Left renal pelvis (tissue), 4 donors: Measurements from ENCODE around the gene SFPQ. TPM values are rescaled to one million over a fixed set of nuclear protein-coding genes. Genes with fewer than 3 reads are reported as not detected.
A peak's percentile ranks its signal among the peaks of the same experiment; 100 is the strongest.
"Not testable (repeated sequence)": the region's sequence is repeated elsewhere in the genome, so short reads cannot be mapped to it uniquely, and the experiment has no call there.

ENCODE experiments used
- DNase-seq, 4 donors: peaks; one replicate each; pipeline ENCODE4 v3.0.0-alpha.2; 2013; ENCODE audit warnings: low read depth in 4 of 4, low spot score in 3 of 4
- polyA plus RNA-seq, 4 donors: library from polyadenylated mRNA; unstranded; fragments of 120-200 nt; gene quantifications; one replicate each; pipeline ENCODE4 v1.2.1, GENCODE V29; 2013; ENCODE audit not compliant: insufficient read length in 4 of 4

Gene SFPQ, protein sequence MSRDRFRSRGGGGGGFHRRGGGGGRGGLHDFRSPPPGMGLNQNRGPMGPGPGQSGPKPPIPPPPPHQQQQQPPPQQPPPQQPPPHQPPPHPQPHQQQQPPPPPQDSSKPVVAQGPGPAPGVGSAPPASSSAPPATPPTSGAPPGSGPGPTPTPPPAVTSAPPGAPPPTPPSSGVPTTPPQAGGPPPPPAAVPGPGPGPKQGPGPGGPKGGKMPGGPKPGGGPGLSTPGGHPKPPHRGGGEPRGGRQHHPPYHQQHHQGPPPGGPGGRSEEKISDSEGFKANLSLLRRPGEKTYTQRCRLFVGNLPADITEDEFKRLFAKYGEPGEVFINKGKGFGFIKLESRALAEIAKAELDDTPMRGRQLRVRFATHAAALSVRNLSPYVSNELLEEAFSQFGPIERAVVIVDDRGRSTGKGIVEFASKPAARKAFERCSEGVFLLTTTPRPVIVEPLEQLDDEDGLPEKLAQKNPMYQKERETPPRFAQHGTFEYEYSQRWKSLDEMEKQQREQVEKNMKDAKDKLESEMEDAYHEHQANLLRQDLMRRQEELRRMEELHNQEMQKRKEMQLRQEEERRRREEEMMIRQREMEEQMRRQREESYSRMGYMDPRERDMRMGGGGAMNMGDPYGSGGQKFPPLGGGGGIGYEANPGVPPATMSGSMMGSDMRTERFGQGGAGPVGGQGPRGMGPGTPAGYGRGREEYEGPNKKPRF
- 100 to 1,000 TPM; 530 to 904 (median 708) TPM for polyA plus RNA-seq

DNA sequence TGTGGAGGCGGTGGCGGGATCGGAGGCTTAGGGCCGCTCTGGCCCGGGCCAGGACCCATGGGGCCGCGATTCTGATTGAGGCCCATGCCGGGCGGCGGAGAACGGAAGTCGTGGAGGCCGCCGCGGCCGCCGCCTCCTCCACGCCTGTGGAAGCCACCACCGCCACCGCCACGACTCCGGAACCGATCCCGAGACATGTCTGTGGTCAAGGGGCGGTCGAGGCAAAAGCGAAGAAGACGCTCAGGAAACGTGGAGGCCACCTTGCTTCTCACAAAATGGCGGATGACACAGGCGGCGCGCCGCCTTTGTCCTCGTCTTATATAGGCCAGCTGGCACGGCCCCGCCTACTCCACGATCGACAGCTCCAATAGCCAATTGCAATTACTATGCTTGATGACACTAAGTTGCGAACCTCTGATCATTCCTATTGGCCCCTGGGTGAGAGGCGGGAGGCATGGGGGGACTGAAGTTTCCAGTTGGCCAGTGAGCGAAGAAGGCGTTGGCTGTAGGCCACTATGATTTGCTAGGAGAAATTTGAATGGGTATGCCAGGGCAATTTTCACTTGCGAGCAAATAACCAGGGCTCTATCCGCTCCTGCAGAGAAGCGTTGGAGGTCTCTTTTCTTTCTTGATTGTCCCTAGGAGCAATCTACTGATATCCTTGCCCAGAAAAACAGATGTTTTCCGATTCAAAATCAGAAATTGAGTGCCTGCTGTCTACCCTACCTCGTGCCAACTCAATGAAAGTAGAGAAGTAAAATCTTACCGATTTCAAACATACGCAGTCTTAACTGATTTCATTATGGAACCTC, at the start of gene SFPQ:
SFPQ (minus strand) TSS at position 293 of the 812 bp plus-strand sequence; CDS start at position 197, 96 bp downstream.
- DNase-seq: peak; percentile 95 to 97 (median 97)

DNA sequence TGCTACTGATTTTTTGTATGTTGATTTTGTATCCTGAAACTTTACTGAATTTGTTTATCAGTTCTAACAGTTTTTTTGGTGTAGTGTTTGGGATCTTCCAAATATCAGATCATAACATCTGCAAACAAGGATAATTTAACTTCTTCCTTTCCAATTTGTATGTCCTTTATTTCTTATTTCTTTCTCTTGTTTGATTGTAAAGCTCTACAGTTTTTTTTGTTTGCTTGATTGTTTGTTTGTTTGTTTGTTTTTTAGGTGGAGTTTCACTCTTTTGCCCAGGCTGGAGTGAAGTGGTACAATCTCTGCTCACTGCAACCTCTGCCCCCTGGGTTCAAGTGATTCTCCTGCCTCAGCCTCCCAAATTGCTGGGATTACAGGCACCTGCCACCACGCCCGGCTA, 43.8 kb upstream of the SFPQ start:
- DNase-seq: not testable (repeated sequence)

DNA sequence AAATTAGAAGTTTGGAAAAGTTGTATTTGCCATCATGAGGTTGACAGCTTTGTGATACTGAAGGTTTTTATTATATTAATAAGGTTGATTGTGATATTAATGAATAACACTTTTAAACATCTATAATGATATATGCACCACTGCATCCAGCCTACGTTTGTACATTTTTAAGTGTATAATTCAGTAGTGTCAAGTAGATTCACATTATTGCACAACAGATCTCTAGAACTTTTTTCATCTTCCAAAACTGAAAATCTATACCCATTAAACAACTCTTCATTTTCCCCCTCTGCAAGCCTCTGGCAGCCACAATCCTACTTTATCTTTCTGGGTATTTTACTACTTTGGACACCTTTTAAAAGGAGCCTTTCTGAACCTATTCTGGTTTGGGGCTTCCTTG, 38.3 kb upstream of the SFPQ start:
- DNase-seq: no peak

DNA sequence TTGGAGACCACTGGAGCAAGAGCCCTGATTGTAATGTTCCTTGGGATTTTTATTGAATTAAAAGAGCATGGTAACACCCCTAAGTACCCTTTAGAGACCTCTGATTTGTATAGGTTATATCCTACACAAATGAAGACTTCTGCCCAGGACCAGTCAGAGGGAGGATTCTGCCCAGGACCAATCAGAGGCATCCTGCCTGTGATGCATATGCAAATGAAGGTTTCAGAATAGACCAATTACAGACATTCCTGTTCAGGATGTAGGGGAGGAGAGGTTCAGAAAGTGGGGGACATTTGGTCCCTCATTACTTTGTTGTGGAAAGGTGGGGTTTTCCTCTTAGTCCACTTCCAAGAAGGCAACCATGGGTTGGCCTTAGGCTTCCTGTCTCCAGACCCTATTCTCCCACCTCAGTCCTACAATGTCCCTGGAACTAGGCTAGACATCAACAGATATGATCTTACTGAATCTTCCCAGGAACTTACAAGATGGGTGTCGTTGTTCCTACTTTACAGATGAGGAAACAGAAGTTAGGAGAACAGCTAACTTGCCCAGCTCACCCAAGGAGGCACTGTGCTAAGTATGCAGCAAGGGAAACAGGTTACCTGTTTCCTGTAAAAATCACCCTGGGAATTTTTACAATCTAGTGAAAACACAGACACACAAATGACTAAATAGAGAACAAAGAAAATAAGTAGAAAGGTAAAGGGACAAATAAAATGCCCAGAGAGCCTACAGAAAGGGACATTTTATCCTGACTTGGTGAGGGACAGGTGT, 36.8 kb upstream of the SFPQ start:
- no peak for DNase-seq

DNA sequence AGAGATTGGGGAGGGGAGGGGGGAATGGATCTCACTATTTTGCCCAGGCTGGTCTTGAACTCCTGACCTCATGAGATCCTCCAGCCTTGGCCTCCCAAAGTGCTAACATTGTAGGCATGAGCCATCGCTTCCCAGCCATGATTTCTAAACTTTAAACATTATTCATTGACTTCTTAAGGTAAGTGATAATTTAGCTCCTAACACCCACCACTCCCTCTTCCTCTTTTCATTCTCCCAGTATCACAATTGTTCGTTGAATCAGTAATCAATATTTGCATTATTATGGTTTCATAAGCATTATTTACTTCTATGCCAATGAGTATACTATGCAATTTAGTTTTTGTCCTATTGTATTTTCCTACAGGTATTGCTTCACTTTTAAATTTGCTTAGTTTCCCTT, 33.6 kb upstream of the SFPQ start:
- no peak for DNase-seq

DNA sequence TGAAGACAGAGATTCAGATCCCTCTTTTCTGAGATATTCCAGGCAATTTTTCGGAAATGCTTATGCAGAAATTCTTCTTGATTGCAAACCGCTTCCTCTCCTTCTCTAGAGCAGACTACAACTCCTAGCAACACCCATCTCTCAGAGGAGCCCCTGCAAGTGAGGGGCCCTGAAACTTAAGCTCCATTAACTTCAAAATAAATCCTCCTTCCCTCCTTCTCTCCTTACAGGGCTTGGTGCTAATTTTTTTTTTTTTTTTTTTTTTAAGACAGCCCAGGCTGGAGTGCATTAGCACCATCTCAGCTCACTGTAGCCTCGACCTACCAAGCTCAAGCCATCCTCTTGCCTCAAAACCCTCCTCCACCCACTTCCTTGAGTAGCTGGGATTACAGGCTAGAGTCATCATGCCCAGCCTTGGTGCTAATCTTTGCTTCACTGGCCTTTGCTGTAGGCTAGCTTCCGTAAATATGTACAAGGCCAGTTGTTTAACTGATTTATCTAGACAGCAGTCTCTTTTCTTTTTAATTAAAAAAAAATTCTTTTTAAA, 30.2 kb upstream of the SFPQ start:
- DNase-seq: no peak

DNA sequence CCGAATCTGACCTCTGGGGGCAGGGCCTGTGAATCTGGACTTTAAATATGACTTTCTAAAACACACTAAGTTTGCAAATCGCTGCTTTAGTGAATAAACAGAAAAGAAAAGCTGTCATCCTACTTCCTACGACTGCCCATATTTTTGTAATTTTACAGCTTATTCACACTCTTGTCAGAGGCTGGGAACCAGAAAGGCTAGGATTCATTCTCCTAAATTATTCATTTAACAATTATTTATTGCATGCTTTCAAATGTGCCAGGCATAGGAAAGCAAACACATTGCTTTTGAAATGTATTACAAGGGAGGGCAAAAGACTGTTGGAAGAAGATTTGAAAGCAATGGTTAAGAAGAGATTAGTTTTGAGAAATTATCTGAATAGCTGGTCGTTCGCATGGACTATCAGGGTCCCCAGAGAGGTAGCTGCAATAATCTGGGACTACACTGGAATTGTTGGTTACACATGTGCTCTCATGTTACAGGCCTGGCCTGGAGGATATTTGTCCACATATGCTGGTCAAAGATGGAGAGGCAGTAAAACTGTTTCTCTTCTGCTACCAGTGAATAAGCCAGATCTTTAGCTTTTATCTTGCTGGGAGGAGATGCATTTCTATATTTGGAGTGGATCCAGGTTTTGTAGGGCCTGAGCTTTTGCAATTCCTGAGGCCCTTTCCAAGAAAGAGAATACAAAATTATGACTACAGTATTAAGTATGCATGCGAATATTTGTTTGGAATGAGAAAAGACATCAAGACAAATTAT, 29.6 kb upstream of the SFPQ start:
- no peak for DNase-seq

DNA sequence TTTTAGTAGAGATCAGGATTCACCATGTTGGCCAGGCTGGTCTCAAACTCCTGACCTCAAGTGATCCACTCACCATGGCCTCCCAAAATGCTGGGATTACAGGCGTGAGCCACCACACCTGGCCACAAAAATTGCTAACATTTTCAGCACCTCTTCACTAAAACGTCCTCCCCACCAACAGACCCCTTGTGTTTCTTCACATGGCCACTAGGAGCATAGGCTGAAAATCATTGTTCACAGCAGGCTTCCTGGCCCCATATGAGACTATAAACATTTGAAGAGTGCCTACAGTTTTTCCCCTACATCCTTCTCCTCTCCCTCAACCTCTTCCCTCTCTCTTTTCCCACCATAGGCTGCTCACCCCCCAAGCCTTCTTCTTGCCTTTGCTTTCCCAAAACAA, 28.0 kb upstream of the SFPQ start:
- DNase-seq: no peak

DNA sequence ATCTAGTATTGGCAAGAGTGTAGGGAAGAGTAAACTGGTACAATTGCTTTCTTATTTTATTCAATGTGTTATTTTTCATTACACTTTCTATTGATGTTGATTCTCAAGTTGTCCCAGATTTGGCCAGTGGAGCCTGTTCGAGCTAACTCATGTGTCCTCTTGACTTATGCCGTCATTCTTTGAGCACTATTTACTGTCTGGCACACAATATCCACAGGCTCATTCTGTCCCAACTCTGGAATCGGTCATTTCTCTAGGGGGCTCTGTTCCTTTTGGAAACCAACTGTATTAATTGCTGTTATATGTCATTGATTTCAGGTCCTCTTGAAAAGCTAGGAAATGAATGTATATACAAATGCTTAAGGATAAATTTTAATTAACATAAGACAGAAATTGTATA, 22.4 kb upstream of the SFPQ start:
- no peak for DNase-seq

DNA sequence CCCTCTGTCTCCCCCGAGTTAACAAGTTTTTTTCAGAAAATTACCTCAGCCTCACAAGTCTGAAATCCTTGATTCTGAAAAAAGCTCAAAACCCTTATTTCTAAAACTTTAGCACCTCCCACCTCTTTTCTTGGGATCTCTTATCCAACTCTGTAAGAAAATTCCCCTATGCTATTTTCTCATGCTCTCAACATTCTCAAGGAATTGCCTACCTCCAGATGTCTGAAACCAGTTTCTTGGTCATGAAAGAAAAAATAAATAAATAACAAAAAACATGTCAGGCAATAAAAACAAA, 18.1 kb upstream of the SFPQ start:
- DNase-seq: no peak

DNA sequence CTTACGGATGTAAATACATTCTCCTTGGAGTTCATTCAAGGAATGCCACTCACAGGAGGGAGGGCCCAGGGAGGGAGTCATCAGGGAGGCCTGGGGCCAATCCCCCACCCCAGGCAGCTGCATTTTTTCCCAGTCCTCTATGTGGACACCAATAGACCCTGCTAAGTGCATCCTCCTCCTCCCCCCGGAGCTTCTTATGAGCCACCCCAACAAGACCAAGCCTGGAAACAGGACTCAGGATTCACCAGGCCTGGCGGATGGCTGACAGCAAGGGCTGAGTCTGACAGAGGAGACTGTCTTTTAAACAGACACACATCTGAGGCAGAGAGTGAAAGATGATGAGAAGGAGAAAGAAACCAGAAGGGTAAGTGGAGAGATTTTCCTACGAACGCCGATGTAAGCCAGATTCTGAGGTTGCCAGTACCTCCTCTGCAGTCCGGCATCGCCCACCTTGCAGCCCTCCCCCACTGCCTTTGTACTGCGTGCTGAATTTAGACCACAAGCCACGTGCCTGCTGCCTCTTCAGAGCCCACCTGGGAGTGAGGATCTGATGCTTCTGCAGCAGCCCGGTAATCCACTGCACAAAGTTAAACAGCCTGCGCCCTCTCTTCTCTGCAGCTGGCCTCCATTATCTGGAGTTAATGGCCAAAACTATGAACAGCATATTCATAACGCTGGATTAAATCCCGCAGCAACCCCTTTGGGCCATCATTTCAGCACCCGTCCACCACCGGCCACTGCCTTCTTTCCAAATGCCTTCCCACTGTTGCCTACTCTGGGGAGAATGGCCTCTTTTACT, 17.6 kb upstream of the SFPQ start:
- no peak for DNase-seq

DNA sequence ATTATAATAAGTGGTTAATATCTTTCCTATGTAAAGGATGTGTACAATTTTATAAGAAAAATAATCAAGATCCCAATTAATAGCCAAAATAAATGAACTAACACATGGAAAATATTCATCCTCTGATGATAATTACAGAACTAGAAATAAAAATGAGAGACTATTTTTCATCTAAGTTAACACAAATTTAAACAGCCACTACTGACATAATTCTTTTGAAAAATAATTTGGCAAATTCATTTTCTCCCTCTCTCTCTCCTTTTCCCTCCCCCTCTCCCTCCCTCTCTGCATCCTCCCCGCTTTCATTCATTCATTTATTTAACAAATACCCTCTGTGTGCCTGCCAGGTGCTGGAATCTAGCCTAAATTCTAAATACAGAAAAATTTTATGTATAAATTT, 10.3 kb upstream of the SFPQ start:
- DNase-seq: no peak

DNA sequence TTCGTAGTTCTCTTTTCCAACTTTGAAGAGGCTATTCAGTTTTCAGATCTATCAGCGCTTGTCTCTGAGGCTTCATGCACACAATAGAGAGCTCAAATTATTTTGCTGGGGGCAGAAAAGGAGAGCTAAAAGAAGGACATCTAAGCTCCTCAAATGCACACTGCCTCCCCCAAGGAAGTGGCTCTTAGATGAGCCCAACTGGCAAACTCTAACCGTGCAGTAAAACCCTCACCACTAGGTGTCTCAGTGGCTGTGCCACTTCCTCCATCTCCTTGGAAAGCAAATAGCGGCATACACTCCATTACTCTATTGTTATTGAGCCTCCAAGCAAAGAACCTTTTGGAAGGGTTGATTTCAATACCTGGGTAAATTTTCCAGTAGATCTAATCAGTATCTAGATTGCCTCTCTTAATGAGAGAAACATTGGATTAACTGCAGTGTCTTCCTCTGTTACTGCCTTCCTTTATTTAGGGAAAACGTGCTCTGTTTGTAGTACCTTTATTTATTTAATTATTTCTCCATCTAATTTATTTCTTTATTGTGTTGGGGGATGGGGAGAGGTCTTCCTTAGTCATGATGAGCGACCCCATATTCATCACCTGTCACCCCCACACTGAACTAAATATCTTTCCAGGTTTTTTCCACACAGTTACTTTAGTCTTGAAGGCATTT, 9.2 kb upstream of the SFPQ start:
- DNase-seq: peak in 2 of 4 donors; percentile 60 to 77

DNA sequence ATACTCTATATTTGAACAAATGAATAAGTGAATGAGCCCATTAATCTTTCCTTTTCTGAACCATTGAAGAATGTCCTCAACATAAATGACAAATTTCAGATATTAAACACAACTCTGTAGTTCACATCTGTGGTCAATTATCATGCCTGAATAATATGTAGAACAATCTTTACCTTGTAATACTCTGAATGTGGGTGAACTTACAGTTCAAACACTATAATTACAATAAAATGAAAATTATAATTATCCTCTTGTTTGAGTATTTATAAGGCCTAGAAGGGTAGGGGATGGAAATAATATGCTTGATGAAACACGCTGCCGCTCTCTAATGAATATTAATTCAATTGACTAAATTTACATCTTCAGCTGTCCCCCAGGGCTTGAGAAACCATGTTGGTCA, 8.7 kb upstream of the SFPQ start:
- no peak for DNase-seq

DNA sequence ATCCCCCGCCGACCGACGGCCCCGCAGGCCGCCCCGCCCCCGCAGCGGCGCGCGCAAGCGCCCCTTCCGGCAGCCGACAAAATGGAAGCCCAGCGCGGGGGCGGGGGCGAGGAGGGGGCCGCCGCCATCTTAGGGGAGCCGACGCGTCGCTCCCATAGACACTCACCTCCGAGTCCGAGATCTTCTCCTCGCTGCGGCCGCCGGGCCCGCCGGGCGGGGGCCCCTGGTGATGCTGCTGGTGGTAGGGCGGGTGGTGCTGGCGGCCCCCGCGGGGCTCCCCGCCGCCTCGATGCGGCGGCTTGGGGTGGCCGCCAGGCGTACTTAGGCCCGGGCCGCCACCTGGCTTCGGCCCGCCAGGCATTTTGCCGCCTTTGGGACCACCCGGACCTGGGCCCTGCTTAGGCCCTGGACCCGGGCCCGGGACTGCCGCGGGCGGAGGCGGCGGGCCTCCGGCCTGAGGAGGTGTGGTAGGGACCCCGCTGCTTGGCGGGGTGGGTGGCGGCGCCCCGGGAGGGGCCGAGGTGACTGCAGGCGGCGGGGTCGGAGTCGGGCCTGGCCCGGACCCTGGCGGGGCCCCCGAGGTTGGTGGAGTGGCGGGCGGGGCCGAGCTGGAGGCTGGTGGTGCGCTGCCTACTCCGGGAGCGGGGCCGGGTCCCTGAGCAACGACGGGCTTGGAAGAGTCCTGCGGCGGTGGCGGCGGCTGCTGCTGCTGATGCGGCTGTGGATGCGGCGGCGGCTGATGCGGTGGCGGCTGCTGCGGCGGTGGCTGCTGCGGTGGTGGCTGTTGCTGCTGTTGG, 691 bp downstream of the SFPQ start:
- DNase-seq: peak in 3 of 4 donors; percentile 39 to 76 (median 75)

DNA sequence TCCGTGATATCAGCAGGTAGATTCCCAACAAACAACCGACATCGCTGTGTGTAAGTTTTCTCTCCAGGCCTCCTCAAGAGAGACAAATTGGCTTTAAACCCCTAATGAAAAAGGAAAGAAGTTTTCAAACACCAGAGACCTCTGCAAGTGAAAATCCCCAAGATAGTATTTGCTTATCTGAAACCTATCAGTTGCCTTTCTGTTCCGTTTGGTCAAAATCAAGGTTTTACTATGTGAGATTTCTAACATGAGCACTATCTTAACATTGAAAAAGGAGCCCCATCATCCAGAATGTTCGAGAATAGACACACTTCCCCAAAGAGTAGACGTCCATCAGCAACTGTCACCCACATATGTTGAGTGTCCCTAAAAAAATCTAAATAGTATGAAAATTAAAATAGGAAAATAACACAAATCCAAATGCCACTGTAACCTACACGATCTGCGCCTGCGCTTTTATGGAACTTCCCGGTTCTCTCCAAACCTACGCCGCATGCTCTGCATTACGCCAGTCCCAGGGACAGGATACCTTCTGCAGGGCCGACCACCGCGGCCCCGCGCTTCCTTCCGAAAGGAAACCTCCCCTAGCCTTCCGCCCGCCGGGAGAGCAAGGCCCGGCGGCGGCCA, 1.4 kb downstream of the SFPQ start:
- no peak for DNase-seq

DNA sequence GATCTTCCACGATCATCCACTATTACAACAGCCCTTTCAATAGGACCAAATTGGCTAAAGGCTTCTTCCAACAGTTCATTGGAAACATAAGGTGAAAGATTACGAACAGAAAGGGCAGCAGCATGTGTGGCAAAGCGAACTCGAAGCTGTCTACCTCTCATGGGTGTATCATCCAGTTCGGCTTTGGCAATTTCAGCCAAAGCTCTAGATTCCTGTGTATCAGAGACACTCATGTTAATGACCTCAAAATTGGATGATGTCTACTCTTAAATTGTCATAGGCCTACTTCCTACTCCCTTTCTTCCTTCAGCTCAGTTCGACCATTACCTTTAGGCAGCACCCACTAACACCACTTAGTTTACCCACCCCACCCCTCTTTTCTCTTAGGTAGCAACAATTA, 2.2 kb downstream of the SFPQ start:
- DNase-seq: no peak
